Stimulated activated CD4-positive, alpha-beta T cell treated with anti-CD3 and anti-CD28 coated beads, TNF-alpha, amount 100 ng/mL, for 24 hours (primary cell): ENCODE data around the gene SBNO2.

Experiments used
- DNase-seq, 3 experiments: peaks; one replicate each; pipeline ENCODE4 v3.0.0-alpha.2; 2020; ENCODE audit warnings: low read depth in 3 of 3

Gene SBNO2

GRCh38 chr19:1060689-1061088 lies 113.4 kb downstream of the SBNO2 start:
- no peak for DNase-seq

- no peak for DNase-seq
Observed at GRCh38 chr19:1058112-1058511, 116.0 kb downstream of the SBNO2 start.
